HepG2 (cell line): ENCODE measurements around the gene OS9. TPM values are rescaled to one million over a fixed set of nuclear protein-coding genes. Genes with fewer than 3 reads are reported as not detected.

ENCODE experiments used
- BRD4 ChIP-seq: sonication (generic); formaldehyde crosslinking; IDR thresholded peaks from 2 replicates; pipeline ENCODE4 v1.4.0; 2020; ENCODE audit warnings: missing genetic modification reagents
- DMAP1 ChIP-seq: IDR thresholded peaks from 2 replicates; pipeline ENCODE4 v1.6.1; 2016
- DPF2 ChIP-seq: sonication (generic); formaldehyde crosslinking; IDR thresholded peaks from 2 replicates; pipeline ENCODE4 v1.4.0; 2020; ENCODE audit warnings: mild to moderate bottlenecking, low read depth, missing genetic modification reagents, borderline replicate concordance
- HNF4G ChIP-seq, 2 experiments: sonication (generic) in 1 of 2; formaldehyde crosslinking in 1 of 2; IDR thresholded peaks; 2 replicates each; pipeline versions ENCODE4 v1.4.0 to v1.6.1; 2011 to 2020; ENCODE audit warnings: borderline replicate concordance in 2 of 2, low read depth in 2 of 2, mild to moderate bottlenecking in 2 of 2, low read length in 1 of 2, missing genetic modification reagents in 1 of 2, moderate library complexity in 1 of 2
- KLF16 ChIP-seq, 2 experiments: sonication (generic) in 1 of 2; formaldehyde crosslinking in 1 of 2; IDR thresholded peaks; 2 replicates each; pipeline versions ENCODE4 v1.6.1 to v1.8.0; 2016 to 2023; ENCODE audit warnings: missing genetic modification reagents in 2 of 2, missing compliant biosample characterization in 1 of 2
- LRRFIP1 ChIP-seq: sonication (generic); formaldehyde crosslinking; conservative IDR thresholded peaks from 2 replicates; pipeline ENCODE4 v1.4.0; 2020; ENCODE audit warnings: missing genetic modification reagents
- MED13 ChIP-seq: sonication (generic); formaldehyde crosslinking; IDR thresholded peaks from 2 replicates; pipeline ENCODE4 v1.5.0; 2020; ENCODE audit warnings: missing genetic modification reagents
- RAD51 ChIP-seq: fragments of 450-650 bp; IDR thresholded peaks from 2 replicates; pipeline ENCODE4 v1.6.1; 2016; ENCODE audit warnings: borderline replicate concordance
- RORA ChIP-seq: sonication (generic); formaldehyde crosslinking; IDR thresholded peaks from 2 replicates; pipeline ENCODE4 v1.5.0; 2020; ENCODE audit warnings: mild to moderate bottlenecking, missing genetic modification reagents, moderate library complexity
- TCF7L2 ChIP-seq: IDR thresholded peaks from 2 replicates; pipeline ENCODE4 v1.6.1; 2011; ENCODE audit warnings: mild to moderate bottlenecking, low read depth, low read length, moderate library complexity
- ZBTB8A ChIP-seq: sonication (generic); formaldehyde crosslinking; IDR thresholded peaks from 2 replicates; pipeline ENCODE4 v1.4.0; 2020; ENCODE audit warnings: mild to moderate bottlenecking, low read depth, missing genetic modification reagents, borderline replicate concordance
- ZNF101 ChIP-seq: sonication (generic); formaldehyde crosslinking; IDR thresholded peaks from 2 replicates; pipeline ENCODE4 v1.4.0; 2020; ENCODE audit warnings: mild to moderate bottlenecking, low read depth, missing genetic modification reagents, borderline replicate concordance
- ZNF234 ChIP-seq: sonication (generic); formaldehyde crosslinking; conservative IDR thresholded peaks from 2 replicates; pipeline ENCODE4 v1.5.1; 2020; ENCODE audit warnings: mild to moderate bottlenecking, missing genetic modification reagents
- ZNF704 ChIP-seq: sonication (generic); formaldehyde crosslinking; IDR thresholded peaks from 2 replicates; pipeline ENCODE4 v1.8.1; 2023; ENCODE audit warnings: mild to moderate bottlenecking, inconsistent platforms, moderate library complexity, missing genetic modification reagents, borderline replicate concordance
- ZSCAN22 ChIP-seq: sonication (generic); formaldehyde crosslinking; IDR thresholded peaks from 2 replicates; pipeline ENCODE4 v1.4.0; 2020; ENCODE audit warnings: mild to moderate bottlenecking, missing genetic modification reagents
- polyA plus RNA-seq, 8 experiments: library from polyadenylated mRNA; depleted of rRNA in 3 of 8; stranded (reverse) in 7 of 8; unstranded in 1 of 8; fragments of >200 nt; fragmentation: Illumina TruSeq in 4 of 8; extraction: Trizol in 4 of 8; gene quantifications; 2 replicates each; pipeline versions ENCODE4 v1.2.1 to v1.2.3, GENCODE V29; 2011 to 2016; ENCODE audit warnings: low read depth in 4 of 8, missing spikeins in 1 of 8, mixed read lengths in 1 of 8; ENCODE audit not compliant: insufficient read depth in 1 of 8
- total RNA-seq, 5 experiments: library from RNA; depleted of rRNA; stranded (reverse); fragments of >200 nt; fragmentation: Illumina TruSeq; extraction: Trizol; gene quantifications; 2 replicates each; pipeline ENCODE4 v1.2.3, GENCODE V29; 2016; ENCODE audit warnings: low read depth in 1 of 5
- TF ChIP-seq, protein P1 (sequence below): sonication (generic); formaldehyde crosslinking; IDR thresholded peaks from 2 replicates; pipeline ENCODE4 v1.4.0; 2020; ENCODE audit warnings: missing genetic modification reagents
- TF ChIP-seq, protein P2 (sequence below): sonication (generic); formaldehyde crosslinking; conservative IDR thresholded peaks from 2 replicates; pipeline ENCODE4 v1.8.0; 2022; ENCODE audit warnings: mild to moderate bottlenecking, moderate library complexity, missing genetic modification reagents
- TF ChIP-seq, protein P3 (sequence below): sonication (generic); formaldehyde crosslinking; IDR thresholded peaks from 2 replicates; pipeline ENCODE4 v1.4.0; 2020; ENCODE audit warnings: missing genetic modification reagents, borderline replicate concordance

Gene OS9
- total and polyA plus RNA-seq, 2 of the 13 experiments (the other 11 are each of a cell fraction or from before 2014, with no cell fraction given), result 156 to 206 TPM

- TF ChIP-seq DMAP1 (CRISPR knock-in tag) (peak; percentile 97), LRRFIP1 (CRISPR knock-in tag) (no peak), MED13 (CRISPR knock-in tag) (peak; percentile 65; the same call in 1 of the 2 replicates), ZNF101 (CRISPR knock-in tag) (peak; percentile 84; the same call in 1 of the 2 replicates), RAD51 (peak; percentile 100), ZNF704 (CRISPR knock-in tag) (no peak), RORA (CRISPR knock-in tag) (no peak), ZBTB8A (CRISPR knock-in tag) (no peak), ZSCAN22 (CRISPR knock-in tag) (0 out of 2 replicates have a peak, but pooled peaks have one; percentile 40), KLF16 (CRISPR knock-in tag; IDR thresholded peaks at IDR 0.05) (peak; percentile 48 to 94; a peak in 2 of 4 replicates), HNF4G (IDR thresholded peaks at IDR 0.05; ENCODE audit: borderline replicate concordance, low read depth, low read length) (no peak; the same call in 1 of the 2 replicates), HNF4G (CRISPR knock-in tag; IDR thresholded peaks at IDR 0.05; ENCODE audit: borderline replicate concordance, low read depth) (peak; percentile 53; the same call in 1 of the 2 replicates), DPF2 (CRISPR knock-in tag) (no peak), TCF7L2 (no peak), BRD4 (CRISPR knock-in tag) (peak; percentile 86), ZNF234 (CRISPR knock-in tag) (no peak)
- TF ChIP-seq, protein P1, sequence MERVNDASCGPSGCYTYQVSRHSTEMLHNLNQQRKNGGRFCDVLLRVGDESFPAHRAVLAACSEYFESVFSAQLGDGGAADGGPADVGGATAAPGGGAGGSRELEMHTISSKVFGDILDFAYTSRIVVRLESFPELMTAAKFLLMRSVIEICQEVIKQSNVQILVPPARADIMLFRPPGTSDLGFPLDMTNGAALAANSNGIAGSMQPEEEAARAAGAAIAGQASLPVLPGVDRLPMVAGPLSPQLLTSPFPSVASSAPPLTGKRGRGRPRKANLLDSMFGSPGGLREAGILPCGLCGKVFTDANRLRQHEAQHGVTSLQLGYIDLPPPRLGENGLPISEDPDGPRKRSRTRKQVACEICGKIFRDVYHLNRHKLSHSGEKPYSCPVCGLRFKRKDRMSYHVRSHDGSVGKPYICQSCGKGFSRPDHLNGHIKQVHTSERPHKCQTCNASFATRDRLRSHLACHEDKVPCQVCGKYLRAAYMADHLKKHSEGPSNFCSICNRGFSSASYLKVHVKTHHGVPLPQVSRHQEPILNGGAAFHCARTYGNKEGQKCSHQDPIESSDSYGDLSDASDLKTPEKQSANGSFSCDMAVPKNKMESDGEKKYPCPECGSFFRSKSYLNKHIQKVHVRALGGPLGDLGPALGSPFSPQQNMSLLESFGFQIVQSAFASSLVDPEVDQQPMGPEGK (CRISPR knock-in tag), result peak; percentile 97
- TF ChIP-seq, protein P2, sequence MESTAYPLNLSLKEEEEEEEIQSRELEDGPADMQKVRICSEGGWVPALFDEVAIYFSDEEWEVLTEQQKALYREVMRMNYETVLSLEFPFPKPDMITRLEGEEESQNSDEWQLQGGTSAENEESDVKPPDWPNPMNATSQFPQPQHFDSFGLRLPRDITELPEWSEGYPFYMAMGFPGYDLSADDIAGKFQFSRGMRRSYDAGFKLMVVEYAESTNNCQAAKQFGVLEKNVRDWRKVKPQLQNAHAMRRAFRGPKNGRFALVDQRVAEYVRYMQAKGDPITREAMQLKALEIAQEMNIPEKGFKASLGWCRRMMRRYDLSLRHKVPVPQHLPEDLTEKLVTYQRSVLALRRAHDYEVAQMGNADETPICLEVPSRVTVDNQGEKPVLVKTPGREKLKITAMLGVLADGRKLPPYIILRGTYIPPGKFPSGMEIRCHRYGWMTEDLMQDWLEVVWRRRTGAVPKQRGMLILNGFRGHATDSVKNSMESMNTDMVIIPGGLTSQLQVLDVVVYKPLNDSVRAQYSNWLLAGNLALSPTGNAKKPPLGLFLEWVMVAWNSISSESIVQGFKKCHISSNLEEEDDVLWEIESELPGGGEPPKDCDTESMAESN (CRISPR knock-in tag), result peak; percentile 97
- TF ChIP-seq, protein P3, sequence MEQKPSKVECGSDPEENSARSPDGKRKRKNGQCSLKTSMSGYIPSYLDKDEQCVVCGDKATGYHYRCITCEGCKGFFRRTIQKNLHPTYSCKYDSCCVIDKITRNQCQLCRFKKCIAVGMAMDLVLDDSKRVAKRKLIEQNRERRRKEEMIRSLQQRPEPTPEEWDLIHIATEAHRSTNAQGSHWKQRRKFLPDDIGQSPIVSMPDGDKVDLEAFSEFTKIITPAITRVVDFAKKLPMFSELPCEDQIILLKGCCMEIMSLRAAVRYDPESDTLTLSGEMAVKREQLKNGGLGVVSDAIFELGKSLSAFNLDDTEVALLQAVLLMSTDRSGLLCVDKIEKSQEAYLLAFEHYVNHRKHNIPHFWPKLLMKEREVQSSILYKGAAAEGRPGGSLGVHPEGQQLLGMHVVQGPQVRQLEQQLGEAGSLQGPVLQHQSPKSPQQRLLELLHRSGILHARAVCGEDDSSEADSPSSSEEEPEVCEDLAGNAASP (CRISPR knock-in tag), result peak; percentile 76
Measured at GRCh38 chr12:57751788-57752667, 58.1 kb downstream of the OS9 start, which contains the start of gene CDK4 (continued).
